Tongue (tissue), 2 donors: ENCODE measurements around the gene MRPL2. TPM values are rescaled to one million over a fixed set of nuclear protein-coding genes. Genes with fewer than 3 reads are reported as not detected.
A peak's percentile ranks its signal among the peaks of the same experiment; 100 is the strongest.

Experiments
- DNase-seq: peaks from one replicate; pipeline ENCODE4 v3.0.0-alpha.2; 2015
- total RNA-seq: library from RNA; depleted of rRNA; stranded (reverse); fragments of >200 nt; gene quantifications from one replicate; pipeline ENCODE4 v1.2.3, GENCODE V29; 2014

MRPL2 gene
- 20.9 TPM for total RNA-seq

DNA sequence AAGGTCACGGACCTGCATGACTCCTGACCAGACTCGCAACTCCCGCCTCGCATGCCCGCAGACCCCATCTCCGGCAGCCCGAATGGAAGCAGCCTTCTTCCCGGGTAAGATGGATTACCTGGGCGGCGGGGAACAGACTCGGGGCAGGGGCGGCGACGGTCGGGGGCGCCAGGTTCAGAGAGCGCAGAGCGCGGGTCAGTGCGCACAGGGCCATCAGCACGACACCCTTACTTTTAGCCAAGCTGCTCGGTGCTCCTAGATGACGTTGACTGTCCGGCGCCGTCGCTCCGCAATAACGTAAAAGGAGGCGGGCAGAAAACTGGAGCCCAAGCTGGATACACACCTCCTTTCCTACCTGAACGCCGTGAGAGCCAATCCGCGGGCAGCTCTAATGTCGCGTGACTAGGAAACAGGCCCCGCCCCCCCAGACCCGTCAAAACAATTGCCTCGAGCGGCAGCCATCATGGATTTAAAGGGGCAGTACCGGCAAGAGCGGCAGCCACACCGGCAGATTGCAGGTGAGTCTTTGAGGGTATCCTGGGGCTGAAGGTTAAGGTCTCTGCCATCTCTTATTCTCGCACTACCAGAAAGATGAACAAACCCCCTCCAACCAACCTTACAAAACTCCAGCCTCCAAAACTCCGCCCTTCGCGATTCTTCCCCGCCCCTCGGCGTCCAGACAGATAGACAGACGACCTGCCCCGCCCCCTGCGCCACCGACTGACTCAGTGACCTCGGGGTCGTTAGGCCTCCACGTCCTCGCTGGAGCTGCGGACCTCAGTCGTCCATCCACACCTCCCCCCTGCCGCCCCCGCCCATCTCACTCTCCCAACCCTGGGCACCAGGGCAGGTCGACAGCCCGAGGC is at the start of gene MRPL2, which contains the start of gene KLC4:
TSS of gene MRPL2 (minus strand) at position 267 of the 866 bp plus-strand sequence. CDS start at position 214, 53 bp downstream.
TSS of gene KLC4 (plus strand) at position 464 of the 866 bp plus-strand sequence. CDS start 1,705 bp downstream, outside the sequence.
- DNase-seq: peak; percentile 100

- DNase-seq: no peak
These were observed 48.3 kb upstream of the MRPL2 start for GRCh38 chr6:43107344-43108062.

DNA sequence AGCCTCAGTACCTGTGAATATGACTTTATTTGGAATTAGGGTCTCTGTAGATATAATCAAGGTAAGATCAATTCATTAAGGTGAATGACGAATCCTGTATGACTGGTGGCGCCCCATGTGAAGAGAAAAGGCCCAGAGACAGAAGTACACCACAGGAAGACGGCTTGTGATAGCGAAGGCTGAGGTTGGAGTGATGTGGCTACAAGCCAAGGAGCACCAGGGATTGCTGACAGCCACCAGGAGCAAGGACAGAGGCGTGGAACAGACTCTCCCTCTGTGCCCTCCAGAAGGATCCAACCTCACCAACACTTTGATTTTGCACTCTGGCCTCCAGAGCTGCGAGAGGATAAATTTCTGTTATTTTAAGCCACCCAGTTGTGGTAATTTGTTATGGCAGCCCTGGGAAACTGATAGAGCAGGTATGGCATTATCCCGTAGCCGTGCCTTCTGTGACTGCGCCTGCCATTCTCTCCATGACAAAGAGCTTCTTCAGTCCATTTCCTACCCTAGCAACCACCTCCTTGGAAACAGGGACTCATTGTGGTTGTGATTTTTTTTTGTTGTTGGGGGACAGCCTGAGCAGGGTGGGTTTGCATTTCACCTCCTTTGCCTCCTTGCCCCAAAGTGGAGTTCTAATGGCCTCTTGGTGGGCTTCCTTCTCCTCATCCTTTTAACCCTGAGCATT is 46.4 kb upstream of the MRPL2 start:
- no peak for DNase-seq

DNA sequence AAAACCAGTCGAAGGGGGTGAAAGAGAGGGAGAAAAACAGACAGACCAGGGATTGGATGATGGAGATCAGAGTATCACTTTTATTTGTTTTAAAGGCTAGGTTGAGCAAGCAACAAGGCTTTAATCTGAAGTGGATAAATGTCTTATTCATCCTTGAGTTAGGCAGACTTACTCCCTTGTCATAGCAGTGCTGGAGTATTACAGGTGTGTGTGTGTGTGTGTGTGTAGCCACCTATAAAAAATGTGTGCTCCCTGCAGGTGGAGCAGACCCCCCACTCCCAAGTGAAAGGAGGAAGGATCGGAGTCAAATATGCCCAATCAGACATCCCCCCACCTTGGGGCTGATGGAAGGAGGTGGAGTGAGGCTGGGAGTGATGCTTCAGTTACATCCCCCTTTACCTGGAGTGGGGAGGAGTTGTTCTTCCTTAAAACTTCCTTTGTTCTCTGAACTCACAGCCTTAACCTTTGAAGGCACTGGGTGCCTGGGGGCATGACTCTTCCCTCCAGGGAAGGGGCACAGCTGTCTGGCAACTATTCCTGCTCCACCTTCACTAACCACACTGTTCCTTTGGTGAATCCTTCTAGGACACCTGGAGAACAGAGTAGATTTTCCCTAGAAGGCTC is 44.1 kb upstream of the MRPL2 start:
- DNase-seq: no peak

DNA sequence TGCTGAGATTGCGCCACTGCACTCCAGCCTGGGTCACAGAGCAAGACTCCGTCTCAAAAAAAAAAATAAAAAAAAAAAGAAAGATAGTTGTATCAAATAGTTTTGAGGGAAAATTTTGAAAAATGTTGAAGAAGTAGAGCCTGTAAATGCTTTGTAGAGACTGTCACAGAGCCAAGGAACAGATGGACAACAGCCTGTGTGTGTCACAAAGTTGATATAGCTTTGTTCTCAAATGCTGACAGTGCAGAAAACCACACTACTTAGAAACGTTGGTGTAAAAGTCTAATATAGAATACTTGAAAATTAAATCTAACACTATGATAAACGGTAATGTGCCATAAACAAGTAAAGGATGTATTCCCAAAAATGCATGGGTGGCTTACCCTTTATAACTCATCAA is 42.3 kb upstream of the MRPL2 start:
- DNase-seq: no peak

DNA sequence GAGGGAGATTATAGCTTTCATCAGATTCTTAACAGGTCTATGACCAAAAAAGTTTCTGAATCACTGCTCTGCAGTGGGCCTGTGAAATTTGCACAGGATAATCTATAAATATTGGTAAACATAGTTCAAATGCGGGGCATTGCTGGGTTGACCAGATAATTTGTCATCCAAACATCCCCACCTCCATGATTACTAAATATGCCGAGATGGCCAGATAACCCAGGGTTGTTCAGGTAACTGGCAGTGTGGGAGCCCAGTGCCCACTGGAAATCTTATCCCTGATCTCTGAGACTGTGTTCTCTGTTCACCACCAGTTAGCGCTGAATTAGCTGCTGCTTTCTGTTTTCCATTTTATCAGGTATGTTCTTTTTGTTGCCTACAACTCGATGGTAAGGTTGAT is 38.3 kb upstream of the MRPL2 start:
- no peak for DNase-seq

DNA sequence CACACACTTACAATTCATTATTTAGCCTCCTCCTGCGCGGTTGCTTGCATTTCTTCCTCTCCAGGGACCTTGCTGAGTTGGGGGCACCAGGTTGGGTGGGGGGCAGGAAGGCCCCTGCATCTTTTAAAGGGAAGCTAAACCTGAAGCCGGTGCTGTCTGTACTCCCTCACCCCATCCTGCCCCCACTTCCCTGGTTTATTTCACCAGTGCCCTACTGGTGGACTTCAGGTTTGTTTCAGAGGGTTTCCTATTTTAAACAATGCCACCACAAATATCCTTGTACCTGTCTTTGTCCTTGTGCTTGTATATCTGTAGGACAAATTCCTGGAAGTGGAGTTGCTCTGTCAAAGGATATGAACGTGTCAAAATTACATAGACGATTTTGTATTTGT is 37.9 kb upstream of the MRPL2 start:
- no peak for DNase-seq

DNA sequence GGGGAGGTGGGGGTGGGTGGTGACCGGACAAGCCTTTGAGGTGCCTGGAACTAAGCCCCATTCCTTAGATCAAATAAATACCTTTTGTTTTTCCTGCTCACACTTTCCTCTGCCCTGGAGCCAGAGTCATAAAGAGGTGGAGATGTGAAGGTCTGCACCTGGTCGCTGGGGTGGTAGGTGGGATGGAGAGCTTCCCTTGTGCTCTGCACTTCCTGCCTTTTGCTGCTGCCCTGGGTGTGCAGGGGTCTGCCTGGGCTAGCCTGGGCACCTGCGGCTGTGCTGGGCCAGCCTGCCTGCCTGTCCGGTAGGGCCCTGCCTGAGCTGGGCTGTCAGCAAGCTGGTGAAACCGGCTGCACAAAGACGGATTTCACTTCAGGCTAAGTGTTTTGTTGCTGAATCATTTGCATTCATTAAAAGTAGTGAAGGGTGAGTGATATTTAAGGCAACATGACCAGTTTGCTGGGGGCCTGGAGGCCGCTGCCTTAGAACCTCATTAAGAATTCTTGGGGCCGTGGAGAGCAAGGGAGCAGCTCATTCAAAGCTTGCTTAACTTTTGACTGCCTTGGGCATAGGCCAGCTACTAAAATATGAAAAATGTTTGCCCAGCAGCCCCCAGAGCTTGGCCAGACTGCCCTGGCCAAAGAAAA is 37.3 kb upstream of the MRPL2 start:
- no peak for DNase-seq

DNA sequence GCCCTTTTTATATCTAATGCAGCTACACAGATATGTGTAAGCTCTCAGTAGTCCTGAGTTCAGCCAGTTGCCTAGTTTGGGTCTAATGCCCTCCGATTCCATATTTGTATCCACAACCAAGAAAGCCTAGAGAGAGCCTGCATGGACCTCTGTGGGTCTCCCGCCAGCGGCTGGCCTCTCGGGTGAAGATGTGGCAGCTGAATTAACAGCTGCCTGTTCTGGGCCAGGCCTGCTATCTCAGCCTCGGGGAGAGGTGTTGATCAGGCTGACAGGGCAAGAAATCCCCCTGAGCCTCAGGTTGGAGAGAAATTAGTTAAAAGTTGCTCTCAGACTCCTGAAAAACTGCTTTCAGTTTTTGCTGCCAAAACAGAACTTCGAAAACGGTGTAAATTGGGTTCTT is 36.7 kb upstream of the MRPL2 start:
- no peak for DNase-seq

DNA sequence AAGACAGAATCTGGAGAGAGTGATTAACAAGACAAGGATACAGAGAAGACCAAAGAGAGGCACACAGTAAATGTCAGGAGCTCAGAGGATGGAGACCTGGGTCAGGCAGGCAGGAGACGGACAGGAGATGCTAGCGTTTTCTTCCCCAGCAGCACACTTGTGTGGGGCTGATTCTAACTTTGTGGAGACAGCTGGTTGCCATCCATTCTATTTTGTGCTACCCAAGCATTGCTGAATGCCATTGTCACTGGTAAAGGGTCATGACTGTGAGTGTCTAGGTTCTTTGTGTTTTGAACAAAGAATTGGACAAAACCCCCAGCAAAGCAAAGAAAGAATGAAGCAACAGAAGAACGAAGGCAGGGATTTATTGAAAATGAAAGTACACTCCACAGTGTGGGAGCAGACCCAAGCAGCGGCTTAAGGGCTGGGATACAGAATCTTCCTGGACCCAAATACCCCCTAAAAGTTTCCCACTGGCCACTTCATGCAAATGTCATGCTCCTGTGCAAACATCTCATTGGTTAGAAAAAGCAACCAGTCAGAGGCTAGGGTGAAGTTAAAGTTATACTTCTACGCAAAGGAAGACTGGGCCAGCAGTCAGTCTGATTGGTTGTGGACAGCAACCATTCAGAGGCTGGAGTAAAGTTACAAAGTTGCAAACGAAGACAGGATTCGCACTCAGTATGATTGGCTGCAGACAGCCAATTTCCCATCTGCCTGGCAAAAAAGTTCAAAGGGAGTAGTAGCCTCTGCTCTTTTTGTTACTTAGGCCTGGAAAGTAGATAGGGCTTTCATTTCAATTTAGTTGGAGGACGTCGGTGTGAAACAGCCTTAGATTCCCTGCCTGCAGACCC is 34.4 kb upstream of the MRPL2 start:
- DNase-seq: no peak

GRCh38 chr6:43092635-43093034 is 33.4 kb upstream of the MRPL2 start:
- DNase-seq: no peak

- DNase-seq: no peak
These were observed 32.3 kb upstream of the MRPL2 start for GRCh38 chr6:43091436-43091991.

DNA sequence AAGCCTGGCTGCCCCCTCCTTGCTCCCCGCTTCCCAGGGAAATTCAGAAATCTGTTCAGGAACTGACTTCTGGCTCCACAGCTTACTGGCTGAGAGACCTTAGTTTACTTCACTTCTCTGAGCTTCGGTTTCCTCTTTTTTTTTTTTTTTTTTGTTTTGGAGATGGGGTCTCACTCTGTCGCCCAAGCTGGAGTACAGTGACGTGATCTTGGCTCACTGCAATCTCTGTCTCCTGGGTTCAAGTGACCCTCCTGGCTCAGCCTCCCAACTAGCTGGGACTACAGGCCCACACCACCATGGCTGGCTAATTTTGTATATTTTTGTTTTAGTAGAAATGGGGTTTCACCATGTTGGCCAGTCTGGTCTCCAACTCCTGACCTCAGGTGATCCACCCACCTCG is 31.8 kb upstream of the MRPL2 start:
- DNase-seq: no peak

- DNase-seq: peak; percentile 74
These were observed 31.3 kb upstream of the MRPL2 start for GRCh38 chr6:43090559-43090956.

DNA sequence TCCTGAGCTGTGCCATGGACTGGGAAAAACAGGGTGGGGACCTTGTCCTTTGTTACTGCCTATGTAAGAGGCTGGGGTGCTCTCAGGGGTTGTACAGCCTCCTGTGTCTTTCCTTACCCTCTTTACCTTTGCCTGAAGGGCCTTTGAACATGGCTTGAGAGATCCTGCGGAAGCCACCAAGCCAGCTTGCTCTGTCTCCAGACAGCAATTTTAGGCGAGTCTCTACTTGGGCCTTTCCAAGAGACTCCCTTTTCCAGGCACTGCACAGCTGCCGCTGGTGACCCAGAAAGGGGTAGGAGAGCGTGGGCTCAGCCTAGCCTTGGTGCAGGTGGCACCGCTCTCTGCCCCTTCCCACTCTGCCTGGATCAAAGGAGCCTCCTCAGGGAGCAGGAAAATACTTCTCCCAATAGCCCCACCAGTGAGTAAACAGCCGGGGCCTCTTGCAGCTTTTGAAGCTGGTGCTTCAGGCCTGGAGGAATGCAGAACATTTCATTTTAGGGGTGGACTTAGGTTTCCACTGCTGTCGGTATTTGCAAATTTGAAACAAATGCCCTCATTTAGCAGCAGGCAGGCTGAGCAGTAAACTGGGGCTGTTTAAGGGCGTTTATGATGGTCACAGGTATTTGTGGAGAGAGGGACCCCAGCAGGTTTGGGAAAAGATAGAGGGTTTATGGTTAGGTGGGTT is 30.8 kb upstream of the MRPL2 start:
- peak; percentile 48 for DNase-seq

- no peak for DNase-seq
These were observed 30.2 kb upstream of the MRPL2 start for GRCh38 chr6:43089467-43089866.

DNA sequence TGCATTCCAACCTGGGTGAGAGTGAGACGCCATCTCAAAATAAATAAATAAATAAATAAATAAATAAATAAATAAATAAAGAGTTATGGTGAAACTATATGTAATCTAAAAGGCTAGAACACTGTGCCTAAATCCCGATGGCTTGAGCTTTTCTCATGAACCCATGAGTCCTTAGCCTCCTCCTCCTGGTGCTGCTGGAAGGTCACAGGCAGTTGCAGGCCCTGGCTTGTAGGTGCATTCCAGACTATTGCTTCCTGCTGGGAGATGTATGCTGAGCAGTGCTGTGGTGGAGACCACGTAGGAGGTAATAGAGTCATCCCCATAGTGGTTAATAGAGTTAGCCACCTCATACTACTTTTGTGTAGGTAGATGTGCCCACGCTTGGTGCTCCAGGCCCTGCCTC is 29.4 kb upstream of the MRPL2 start:
- DNase-seq: no peak

DNA sequence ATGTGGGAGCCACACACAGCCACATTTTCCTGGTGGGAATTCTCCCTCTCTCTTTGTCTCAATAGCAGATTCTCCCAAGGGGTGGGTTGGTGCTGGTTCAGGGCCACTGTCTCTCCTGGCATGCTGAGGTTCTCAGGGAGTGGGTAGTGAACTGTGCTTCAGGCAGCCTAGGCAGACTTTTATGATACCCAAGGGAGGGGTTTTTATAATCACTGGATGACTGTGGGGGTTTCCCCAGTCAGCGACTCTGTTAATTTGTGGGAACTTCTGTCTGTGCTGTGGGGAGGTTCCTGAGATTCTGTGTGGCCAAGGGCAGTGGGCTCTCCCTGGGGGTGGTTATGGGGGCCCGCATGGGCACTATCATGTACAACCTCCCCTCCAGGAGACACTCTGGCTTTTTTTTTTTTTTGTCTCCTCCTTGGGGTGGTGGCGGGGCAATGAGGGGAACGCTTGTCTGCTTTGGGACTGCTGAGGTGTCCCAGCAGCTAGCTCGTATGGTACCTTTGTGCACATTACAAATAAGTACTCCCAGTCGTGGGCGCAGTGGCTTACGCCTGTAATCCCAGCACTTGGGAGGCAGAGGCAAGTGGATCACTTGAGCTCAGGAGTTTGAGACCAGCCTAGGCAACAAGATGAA is 26.9 kb upstream of the MRPL2 start:
- DNase-seq: no peak
